Tibial nerve (tissue), 4 donors: ENCODE measurements around the gene PTPRM. TPM values are rescaled to one million over a fixed set of nuclear protein-coding genes. Genes with fewer than 3 reads are reported as not detected.

Experiments
- DNase-seq, 2 donors: peaks; one replicate each; pipeline ENCODE4 v3.0.0-alpha.2; 2019; ENCODE audit warnings: low spot score in 2 of 2
- H3K27ac ChIP-seq, 4 donors: fragments of 200-600 bp; sonication (generic) in 3 of 4; one replicate each; pipeline ENCODE4 v1.5.1; 2017 to 2019; ENCODE audit warnings: mild to moderate bottlenecking in 1 of 4
- H3K27me3 ChIP-seq, 2 donors: fragments of 200-600 bp; sonication (generic) in 1 of 2; one replicate each; pipeline versions ENCODE4 v1.5.1 to v1.6.0; 2017 to 2019
- H3K36me3 ChIP-seq, 3 donors: fragments of 200-600 bp; sonication (generic); one replicate each; pipeline ENCODE4 v1.5.1; 2018 to 2019
- H3K4me1 ChIP-seq, 4 donors: fragments of 200-600 bp; sonication (generic) in 3 of 4; one replicate each; pipeline ENCODE4 v1.5.1; 2017 to 2019
- H3K4me3 ChIP-seq, 4 donors: fragments of 200-600 bp; sonication (generic) in 3 of 4; one replicate each; pipeline ENCODE4 v1.5.1; 2017 to 2019; ENCODE audit warnings: mild to moderate bottlenecking in 1 of 4, moderate library complexity in 1 of 4
- H3K9me3 ChIP-seq, 4 donors: fragments of 200-600 bp; sonication (generic) in 3 of 4; one replicate each; pipeline ENCODE4 v1.5.1; 2017 to 2019
- EP300 ChIP-seq, 2 donors: sonication (generic); formaldehyde crosslinking; IDR thresholded peaks; one replicate each; pipeline ENCODE4 v1.6.1; 2017; ENCODE audit warnings: antibody characterized with exemption in 2 of 2, mild to moderate bottlenecking in 1 of 2
- POLR2A ChIP-seq, 2 donors: fragments of 450-650 bp; IDR thresholded peaks; one replicate each; pipeline ENCODE4 v1.6.1; 2017; ENCODE audit warnings: antibody characterized with exemption in 2 of 2, mild to moderate bottlenecking in 2 of 2, moderate library complexity in 2 of 2
- WGBS, 2 donors: methylation state at CpG; one replicate each; pipeline ENCODE4 v1.1.5; 2018; 5-methylcytosine and 5-hydroxymethylcytosine counted together
- total RNA-seq, 4 donors: library from RNA; depleted of rRNA; stranded (reverse); fragments of >200 nt; gene quantifications; one replicate each; pipeline ENCODE4 v1.1.0, GENCODE V29; 2016
- TF ChIP-seq, protein P1 (sequence below), 5 experiments: fragments of 200-600 bp in 3 of 5; fragments of 450-650 bp in 2 of 5; sonication (generic) in 3 of 5; IDR thresholded peaks; one replicate each; pipeline ENCODE4 v1.5.1; 2016 to 2019; ENCODE audit warnings: antibody characterized with exemption in 5 of 5, mild to moderate bottlenecking in 3 of 5, moderate library complexity in 2 of 5

PTPRM gene
- total RNA-seq, 4 donors from 2014 or later, result 62.2 to 92.4 (median 80.7) TPM

DNA sequence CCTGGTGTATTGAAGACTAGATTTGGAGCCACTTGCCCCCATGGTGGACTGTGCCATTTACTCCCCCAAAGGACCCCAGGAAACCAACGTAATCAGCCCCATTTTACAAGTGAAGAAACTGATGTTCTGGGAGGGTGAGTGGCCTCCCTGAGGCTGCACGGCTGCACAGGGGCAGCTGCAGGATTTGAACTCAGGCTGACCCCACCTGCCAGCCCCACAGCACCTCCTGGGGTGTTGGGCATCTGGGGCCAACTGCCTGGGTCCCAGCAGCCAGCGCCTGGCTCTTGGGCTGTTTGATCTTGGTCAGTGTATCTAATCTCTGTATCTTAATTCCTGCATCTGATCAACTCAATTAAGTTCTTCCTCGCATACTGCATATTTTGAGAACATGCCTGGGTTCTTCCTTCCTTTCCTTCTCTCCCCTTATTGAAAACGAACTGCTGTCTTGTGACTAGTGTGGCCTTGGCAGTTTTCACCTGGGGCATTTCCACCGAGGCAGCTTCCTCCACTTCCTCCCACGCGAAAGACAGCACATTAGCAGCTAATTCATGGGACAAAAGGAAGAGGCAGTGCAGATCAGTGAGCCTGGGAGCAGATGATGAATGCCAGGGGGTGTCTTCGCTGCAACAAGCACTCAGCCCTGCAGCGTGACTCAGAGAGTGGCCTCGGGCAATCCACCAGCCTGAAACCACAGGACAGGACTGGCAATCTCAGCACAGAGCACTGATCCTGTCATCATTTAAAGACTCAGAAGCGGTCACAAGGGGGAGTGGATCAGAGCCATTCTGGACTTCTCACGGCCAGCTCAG lies 858.0 kb downstream of the PTPRM start:
- H3K4me3 ChIP-seq, result no peak overlapping the region
- no peaks in the 10 kb centered on the region for H3K9me3 ChIP-seq
- H3K4me1 ChIP-seq, result no peaks in the 10 kb centered on the region
- TF ChIP-seq POLR2A (IDR thresholded peaks at IDR 0.05), result no peak
- no peak for TF ChIP-seq EP300 (IDR thresholded peaks at IDR 0.05)
- TF ChIP-seq, protein P1, sequence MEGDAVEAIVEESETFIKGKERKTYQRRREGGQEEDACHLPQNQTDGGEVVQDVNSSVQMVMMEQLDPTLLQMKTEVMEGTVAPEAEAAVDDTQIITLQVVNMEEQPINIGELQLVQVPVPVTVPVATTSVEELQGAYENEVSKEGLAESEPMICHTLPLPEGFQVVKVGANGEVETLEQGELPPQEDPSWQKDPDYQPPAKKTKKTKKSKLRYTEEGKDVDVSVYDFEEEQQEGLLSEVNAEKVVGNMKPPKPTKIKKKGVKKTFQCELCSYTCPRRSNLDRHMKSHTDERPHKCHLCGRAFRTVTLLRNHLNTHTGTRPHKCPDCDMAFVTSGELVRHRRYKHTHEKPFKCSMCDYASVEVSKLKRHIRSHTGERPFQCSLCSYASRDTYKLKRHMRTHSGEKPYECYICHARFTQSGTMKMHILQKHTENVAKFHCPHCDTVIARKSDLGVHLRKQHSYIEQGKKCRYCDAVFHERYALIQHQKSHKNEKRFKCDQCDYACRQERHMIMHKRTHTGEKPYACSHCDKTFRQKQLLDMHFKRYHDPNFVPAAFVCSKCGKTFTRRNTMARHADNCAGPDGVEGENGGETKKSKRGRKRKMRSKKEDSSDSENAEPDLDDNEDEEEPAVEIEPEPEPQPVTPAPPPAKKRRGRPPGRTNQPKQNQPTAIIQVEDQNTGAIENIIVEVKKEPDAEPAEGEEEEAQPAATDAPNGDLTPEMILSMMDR (IDR thresholded peaks at IDR 0.05), result no peak
- no peaks in the 10 kb centered on the region for H3K27me3 ChIP-seq
- 51 to 65% methylated on average over 12 of the region's 13 CpGs for WGBS, 2 donors
- no peaks in the 10 kb centered on the region for H3K36me3 ChIP-seq
- H3K27ac ChIP-seq, result no peak overlapping the region
- DNase-seq, result no peak

DNA sequence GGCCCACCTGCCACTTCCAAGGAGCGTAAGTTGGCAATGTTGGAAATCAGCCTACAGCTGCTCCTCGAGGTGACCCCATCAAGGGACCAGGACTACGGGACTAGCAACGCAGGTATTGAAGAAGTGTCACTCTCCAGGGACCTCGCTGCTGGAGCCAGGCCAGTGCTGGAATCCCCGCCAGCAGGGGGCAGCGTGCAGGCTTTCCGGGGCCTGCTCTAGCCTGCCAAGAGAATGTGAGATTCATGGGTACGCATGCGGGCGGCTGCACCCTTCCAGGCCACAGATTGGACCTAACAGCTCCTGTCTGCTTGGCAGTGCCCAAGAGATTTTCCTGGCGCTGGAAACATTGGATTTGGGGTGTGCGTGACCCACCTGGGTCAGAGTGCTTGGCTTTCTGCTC lies 859.3 kb downstream of the PTPRM start:
- H3K4me3 ChIP-seq, result no peak overlapping the region
- no peak for DNase-seq
- H3K27ac ChIP-seq, result no peak overlapping the region
- no peaks in the 10 kb centered on the region for H3K9me3 ChIP-seq
- TF ChIP-seq EP300 (IDR thresholded peaks at IDR 0.05) (no peak), POLR2A (IDR thresholded peaks at IDR 0.05) (no peak)
- TF ChIP-seq, protein P1 (IDR thresholded peaks at IDR 0.05), result no peak
- WGBS, 2 donors, result 77 to 81% methylated on average over 11 to 13 of the region's 13 CpGs
- no peaks in the 10 kb centered on the region for H3K27me3 ChIP-seq
- no peaks in the 10 kb centered on the region for H3K36me3 ChIP-seq
- no peaks in the 10 kb centered on the region for H3K4me1 ChIP-seq

DNA sequence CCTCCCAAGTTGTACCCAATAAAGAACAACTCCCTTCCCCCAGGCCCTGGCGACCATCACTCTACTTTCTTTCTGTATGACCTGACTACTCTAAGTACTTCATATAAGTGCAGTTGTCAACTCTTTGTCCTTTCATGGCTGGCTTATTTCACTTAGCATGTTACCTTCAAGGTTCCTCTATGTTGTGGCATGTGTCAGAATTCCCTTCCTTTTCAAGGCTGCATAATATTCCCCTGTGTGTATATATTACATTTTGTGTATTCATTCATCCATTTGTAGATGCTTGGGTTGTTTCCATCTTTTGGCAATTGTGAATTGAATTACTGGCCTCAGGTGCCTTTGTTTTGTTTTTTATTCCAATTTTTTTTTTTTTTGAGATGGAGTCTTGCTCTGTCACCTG lies 860.2 kb downstream of the PTPRM start:
- 97 to 100% methylated on average over 1 of the region's 1 CpG for WGBS, 2 donors
- no peaks in the 10 kb centered on the region for H3K9me3 ChIP-seq
- no peak for DNase-seq
- no peak for TF ChIP-seq EP300 (IDR thresholded peaks at IDR 0.05)
- no peak for TF ChIP-seq POLR2A (IDR thresholded peaks at IDR 0.05)
- TF ChIP-seq, protein P1 (IDR thresholded peaks at IDR 0.05), result no peak
- no peaks in the 10 kb centered on the region for H3K4me1 ChIP-seq
- H3K27ac ChIP-seq, result no peak overlapping the region
- H3K4me3 ChIP-seq, result no peak overlapping the region
- H3K27me3 ChIP-seq, result no peaks in the 10 kb centered on the region
- no peaks in the 10 kb centered on the region for H3K36me3 ChIP-seq

DNA sequence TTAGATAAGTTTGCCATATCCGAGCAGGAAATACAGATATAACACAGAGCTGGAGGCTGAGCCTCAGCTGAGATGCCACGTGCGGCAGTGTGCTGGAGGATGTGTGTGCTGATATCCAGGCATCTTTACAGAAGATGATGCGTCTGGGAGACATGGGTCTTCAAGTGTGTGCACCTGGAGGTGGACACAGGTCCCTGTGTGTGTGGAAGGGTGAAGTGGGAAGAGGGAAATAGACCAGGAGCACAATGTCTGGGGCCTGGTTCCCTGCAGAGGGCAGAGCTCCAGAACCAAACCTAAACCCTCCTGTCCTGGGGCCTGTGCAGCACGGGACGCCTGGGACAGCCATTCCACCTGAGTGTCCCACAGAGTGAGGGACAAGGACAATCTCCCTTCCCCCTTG lies 861.8 kb downstream of the PTPRM start:
- Histone ChIP-seq H3K27me3 (no peaks in the 10 kb centered on the region), H3K36me3 (no peaks in the 10 kb centered on the region), H3K27ac (no peak overlapping the region), H3K9me3 (no peaks in the 10 kb centered on the region), H3K4me3 (no peak overlapping the region), H3K4me1 (no peaks in the 10 kb centered on the region)
- TF ChIP-seq, protein P1 (IDR thresholded peaks at IDR 0.05), result no peak
- no peak for TF ChIP-seq POLR2A (IDR thresholded peaks at IDR 0.05)
- no peak for TF ChIP-seq EP300 (IDR thresholded peaks at IDR 0.05)
- no peak for DNase-seq
- WGBS, 2 donors, result 79 to 90% methylated on average over 5 to 6 of the region's 6 CpGs

DNA sequence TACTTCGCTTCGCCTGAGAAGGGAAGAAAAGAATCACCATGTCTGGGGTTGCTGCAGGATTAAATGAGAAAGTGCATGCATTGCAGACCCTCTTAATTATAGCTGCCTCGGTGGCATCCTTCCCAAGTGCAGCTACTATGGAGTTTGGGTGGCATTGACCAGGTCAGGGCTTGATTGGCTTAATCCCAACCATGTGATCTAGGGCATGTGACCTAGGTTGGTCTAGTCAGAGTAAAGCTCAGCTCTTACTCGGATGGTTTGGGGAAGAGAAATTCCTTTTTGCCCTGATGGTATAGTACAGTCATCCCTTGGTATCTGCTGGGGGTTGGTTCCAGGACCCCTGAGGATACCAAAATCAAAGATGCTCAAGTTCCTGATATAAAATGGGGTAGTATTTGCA lies 863.9 kb downstream of the PTPRM start:
- Histone ChIP-seq H3K27me3 (no peaks in the 10 kb centered on the region), H3K9me3 (no peaks in the 10 kb centered on the region), H3K4me3 (no peak overlapping the region), H3K4me1 (no peaks in the 10 kb centered on the region), H3K36me3 (no peaks in the 10 kb centered on the region), H3K27ac (no peak overlapping the region)
- DNase-seq, result no peak
- TF ChIP-seq EP300 (IDR thresholded peaks at IDR 0.05) (no peak), POLR2A (IDR thresholded peaks at IDR 0.05) (no peak)
- TF ChIP-seq, protein P1 (IDR thresholded peaks at IDR 0.05), result no peak
- 69 to 84% methylated on average over 4 of the region's 4 CpGs for WGBS, 2 donors
